GM12878 (cell line): ENCODE results near the gene PKP2. TPM values are rescaled to one million over a fixed set of nuclear protein-coding genes. Genes with fewer than 3 reads are reported as not detected.

Experiments
- ATAC-seq: fragments of 200-7000 bp; cut with Tn5 transposase; 3 replicates; pipeline ENCODE4 v1.9.1; 2020; ENCODE audit warnings: mild to moderate bottlenecking, moderate library complexity
- BruUV-seq: library from RNA; stranded (reverse); fragments of 400-500 nt; replicated peaks from 2 replicates; lab custom pipeline; 2021; lab: Mats Ljungman, UMichigan
- CTCF ChIA-PET: fragments of 300-600 bp; sonication (Branson Sonifier 250); formaldehyde crosslinking; extraction: SDS; loops from one replicate; lab custom pipeline; 2021; ENCODE audit warnings: inconsistent platforms; lab: Yijun Ruan, JAX
- POLR2A ChIA-PET: fragments of 350-600 bp; formaldehyde crosslinking; extraction: SDS; loops from one replicate; lab custom pipeline; 2021; ENCODE audit warnings: inconsistent platforms; lab: Charles Lee
- RAD21 ChIA-PET: fragments of 300-600 bp; sonication (Branson Sonifier 250); formaldehyde crosslinking; loops from one replicate; lab custom pipeline; 2023; ENCODE audit warnings: antibody characterized with exemption; ENCODE audit not compliant: unreplicated experiment; lab: Charles Lee
- SMC1A ChIA-PET: fragments of 300-600 bp; sonication (Branson Sonifier 250); formaldehyde crosslinking; loops from one replicate; lab custom pipeline; 2023; ENCODE audit not compliant: unreplicated experiment, uncharacterized antibody; lab: Charles Lee
- DNase-seq: peaks from one replicate; pipeline ENCODE4 v3.0.0-alpha.2; 2011; ENCODE audit warnings: low read depth, low spot score
- FAIRE-seq: peaks from 3 replicates; lab custom pipeline; 2011; peaks lifted over from hg19 to GRCh38; lab: Jason Lieb, UNC
- H2AFZ ChIP-seq: 2 replicates; pipeline ENCODE4 v1.6.0; 2011; ENCODE audit warnings: low read depth, low read length, control low read depth; ENCODE audit not compliant: control insufficient read depth
- H3K27ac ChIP-seq: 2 replicates; pipeline ENCODE4 v1.5.1; 2011; ENCODE audit warnings: control low read depth; ENCODE audit not compliant: control insufficient read depth, insufficient read depth
- H3K27me3 ChIP-seq, 2 experiments: replicated peaks in 1 of 2; 2 replicates each; pipeline versions ENCODE4 v1.6.0 to v1.6.1; 2011; ENCODE audit warnings: low read length in 1 of 2; ENCODE audit not compliant: control insufficient read depth in 2 of 2, insufficient read depth in 2 of 2
- H3K36me3 ChIP-seq, 2 experiments: 2 replicates each; pipeline ENCODE4 v1.5.1; 2011; ENCODE audit warnings: low read length in 1 of 2; ENCODE audit not compliant: control insufficient read depth in 2 of 2, insufficient read depth in 2 of 2
- H3K4me1 ChIP-seq: 2 replicates; pipeline ENCODE4 v1.6.1; 2011; ENCODE audit warnings: mild to moderate bottlenecking, low read length, moderate library complexity, mixed read lengths; ENCODE audit not compliant: control insufficient read depth, insufficient read depth
- H3K4me2 ChIP-seq: 2 replicates; pipeline ENCODE4 v1.6.0; 2011; ENCODE audit warnings: control low read depth; ENCODE audit not compliant: control insufficient read depth, insufficient read depth
- H3K4me3 ChIP-seq: fragments of 200-600 bp; sonication (generic); 2 replicates; pipeline ENCODE4 v1.5.1; 2016
- H3K79me2 ChIP-seq: 2 replicates; pipeline ENCODE4 v1.6.0; 2011; ENCODE audit warnings: low read length; ENCODE audit not compliant: control insufficient read depth, insufficient read depth
- H3K9ac ChIP-seq: 2 replicates; pipeline ENCODE4 v1.8.0; 2011; ENCODE audit warnings: low read length, control low read depth, mixed read lengths; ENCODE audit not compliant: control insufficient read depth, insufficient read depth
- H3K9me3 ChIP-seq: replicated peaks from 3 replicates; pipeline ENCODE4 v1.5.1; 2011; ENCODE audit warnings: mild to moderate bottlenecking, low read length; ENCODE audit not compliant: control insufficient read depth, insufficient read depth
- H4K20me1 ChIP-seq: 2 replicates; pipeline ENCODE4 v1.6.0; 2011; ENCODE audit not compliant: control insufficient read depth, insufficient read depth
- CBX5 ChIP-seq: sonication (generic); IDR thresholded peaks from 2 replicates; pipeline ENCODE4 v1.6.1; 2016; ENCODE audit warnings: low read depth, moderate library complexity, mild to moderate bottlenecking, inconsistent platforms
- CEBPB ChIP-seq, 2 experiments: fragments of 150-350 bp in 1 of 2; IDR thresholded peaks; 2 replicates each; pipeline ENCODE4 v1.6.1; 2012 to 2014; ENCODE audit warnings: low read depth in 2 of 2, low read length in 2 of 2, borderline replicate concordance in 1 of 2, inconsistent platforms in 1 of 2
- CHD2 ChIP-seq: IDR thresholded peaks from 2 replicates; pipeline ENCODE4 v1.6.1; 2011; ENCODE audit warnings: low read depth, low read length, improper control_type of control experiment, borderline replicate concordance
- IRF3 ChIP-seq: fragments of 450-650 bp; IDR thresholded peaks from 2 replicates; pipeline ENCODE4 v1.6.1; 2014; ENCODE audit warnings: mild to moderate bottlenecking
- SIN3A ChIP-seq: IDR thresholded peaks from 2 replicates; pipeline ENCODE4 v1.6.1; 2012; ENCODE audit warnings: low read depth, low read length, improper control_type of control experiment
- TCF12 ChIP-seq: IDR thresholded peaks from 2 replicates; pipeline ENCODE4 v1.6.1; 2011; ENCODE audit warnings: low read depth, mild to moderate bottlenecking, low read length
- WGBS: methylation state at CpG from one replicate; pipeline ENCODE4 v1.1.6; 2016; ENCODE audit warnings: low lambda C conversion rate; ENCODE audit not compliant: insufficient replicate concordance, insufficient coverage; ENCODE audit errors: missing lambda C conversion rate; 5-methylcytosine and 5-hydroxymethylcytosine counted together
- in situ Hi-C: fragments of 300-500 bp; cut with MboI; formaldehyde crosslinking; loops from 9 replicates; pipeline ENCODE4 v1.14.3; 2018; ENCODE audit warnings: mixed read lengths
- intact Hi-C: fragments of 100-400 bp; cut with micrococcal nuclease; formaldehyde crosslinking; loops from one replicate; pipeline ENCODE4 v1.14.2; 2022; ENCODE audit not compliant: unreplicated experiment
- polyA plus RNA-seq, 11 experiments: library from polyadenylated mRNA; depleted of rRNA in 4 of 11; unstranded in 6 of 11; stranded (reverse) in 5 of 11; fragments of >200 nt; fragmentation: Nextera tagmentation in 4 of 11; fragmentation: Illumina TruSeq in 1 of 11; extraction: Ambion mirVana in 4 of 11; extraction: Trizol in 1 of 11; gene quantifications; 1 replicate in 1 of 11; 2 replicates in 10 of 11; pipeline versions ENCODE4 v1.2.1 to v1.2.3, GENCODE V29; 2011 to 2016; ENCODE audit warnings: inconsistent platforms in 2 of 11, missing spikeins in 2 of 11, low read depth in 1 of 11
- total RNA-seq, 4 experiments: library from RNA; depleted of rRNA in 3 of 4; stranded (reverse); fragments of >200 nt in 3 of 4; fragmentation: Illumina TruSeq in 1 of 4; extraction: Trizol in 1 of 4; gene quantifications; 2 replicates each; pipeline versions ENCODE4 v1.2.1 to v1.2.3, GENCODE V29; 2013 to 2021
- TF ChIP-seq, protein P1 (sequence below): fragments of 450-650 bp; IDR thresholded peaks from 2 replicates; pipeline ENCODE4 v1.6.1; 2016; ENCODE audit warnings: mild to moderate bottlenecking

The PKP2 gene
- total and polyA plus RNA-seq, 10 of the 15 experiments (the other 5 are each of a cell fraction or from before 2014, with no cell fraction given), result 0.02 to 4.1 (median 0.07) TPM; not detected in 4

- ChIA-PET RAD21 (no interaction called here), CTCF (no interaction called here), SMC1A (no interaction called here), POLR2A (no interaction called here)
- FAIRE-seq (no peak), DNase-seq (no peak), ATAC-seq (no peak)
- intact Hi-C loops, result no loop called here
- no peaks in the 10 kb centered on the region for H3K27me3 ChIP-seq
- no TSS peak for BruUV-seq
- H3K9me3 ChIP-seq, result no peaks in the 10 kb centered on the region
- H3K79me2 ChIP-seq, result no peaks in the 10 kb centered on the region
- no peak overlapping the region for H3K4me2 ChIP-seq
- H4K20me1 ChIP-seq, result no peaks in the 10 kb centered on the region
- no peak overlapping the region for H3K27ac ChIP-seq
- no peaks in the 10 kb centered on the region for H3K4me1 ChIP-seq
- in situ Hi-C loops, result no loop called here
- WGBS, result 52% methylated on average over 2 of the region's 2 CpGs
- H3K4me3 ChIP-seq, result no peak overlapping the region
- TF ChIP-seq, protein P1, sequence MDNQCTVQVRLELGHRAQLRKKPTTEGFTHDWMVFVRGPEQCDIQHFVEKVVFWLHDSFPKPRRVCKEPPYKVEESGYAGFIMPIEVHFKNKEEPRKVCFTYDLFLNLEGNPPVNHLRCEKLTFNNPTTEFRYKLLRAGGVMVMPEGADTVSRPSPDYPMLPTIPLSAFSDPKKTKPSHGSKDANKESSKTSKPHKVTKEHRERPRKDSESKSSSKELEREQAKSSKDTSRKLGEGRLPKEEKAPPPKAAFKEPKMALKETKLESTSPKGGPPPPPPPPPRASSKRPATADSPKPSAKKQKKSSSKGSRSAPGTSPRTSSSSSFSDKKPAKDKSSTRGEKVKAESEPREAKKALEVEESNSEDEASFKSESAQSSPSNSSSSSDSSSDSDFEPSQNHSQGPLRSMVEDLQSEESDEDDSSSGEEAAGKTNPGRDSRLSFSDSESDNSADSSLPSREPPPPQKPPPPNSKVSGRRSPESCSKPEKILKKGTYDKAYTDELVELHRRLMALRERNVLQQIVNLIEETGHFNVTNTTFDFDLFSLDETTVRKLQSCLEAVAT, result no peak
- TF ChIP-seq IRF3 (no peak), TCF12 (no peak), CHD2 (no peak), SIN3A (no peak), CBX5 (no peak), CEBPB (IDR thresholded peaks at IDR 0.05; ENCODE audit: borderline replicate concordance in 1 of 2, low read depth in 2 of 2, low read length in 2 of 2) (no peak)
- H2AFZ ChIP-seq, result no peak overlapping the region
- H3K9ac ChIP-seq, result no peak overlapping the region
- no peaks in the 10 kb centered on the region for H3K36me3 ChIP-seq
Measured at GRCh38 chr12:32834122-32834521, 62.5 kb downstream of the PKP2 start.
